SK-N-SH (cell line): Measurements from ENCODE around the gene JAK1. TPM values are rescaled to one million over a fixed set of nuclear protein-coding genes. Genes with fewer than 3 reads are reported as not detected.

Experiments
- CTCF ChIA-PET: fragments of 300-600, 350-600 bp; formaldehyde crosslinking; extraction: SDS; loops from one replicate; lab custom pipeline; 2021; lab: Yijun Ruan, JAX
- POLR2A ChIA-PET: fragments of 350-600 bp; sonication (Branson Sonifier 250); formaldehyde crosslinking; extraction: SDS; loops from one replicate; lab custom pipeline; 2020; ENCODE audit warnings: antibody characterized with exemption, inconsistent platforms; lab: Yijun Ruan, JAX
- DNase-seq: peaks from one replicate; pipeline ENCODE4 v3.0.0; 2012
- H2AFZ ChIP-seq: fragments of 200-600 bp; sonication (generic); 2 replicates; pipeline ENCODE4 v1.8.1; 2016; ENCODE audit warnings: antibody characterized with exemption, mild to moderate bottlenecking, low read depth
- H3F3A ChIP-seq: fragments of 200-600 bp; sonication (generic); replicated peaks from 2 replicates; pipeline ENCODE3; 2016; ENCODE audit warnings: antibody characterized with exemption, mild to moderate bottlenecking; ENCODE audit not compliant: insufficient read depth
- H3K27ac ChIP-seq, 2 experiments: fragments of 200-500 bp in 1 of 2; fragments of 200-600 bp in 1 of 2; sonication (Bioruptor generic) in 1 of 2; sonication (generic), shearing (Covaris generic) in 1 of 2; 2 replicates each; pipeline versions ENCODE4 v1.5.1 to v1.6.1; 2014 to 2016; ENCODE audit warnings: low read depth in 2 of 2, inconsistent platforms in 1 of 2, low read length in 1 of 2, mild to moderate bottlenecking in 1 of 2, mixed read lengths in 1 of 2
- H3K27me3 ChIP-seq: fragments of 200-600 bp; sonication (generic), shearing (Covaris generic); 2 replicates; pipeline ENCODE4 v1.6.1; 2016; ENCODE audit warnings: mixed run types; ENCODE audit not compliant: insufficient read depth
- H3K36me3 ChIP-seq, 2 experiments: fragments of 200-500 bp in 1 of 2; fragments of 200-600 bp in 1 of 2; sonication (Bioruptor generic) in 1 of 2; sonication (generic) in 1 of 2; replicated peaks in 1 of 2; 2 replicates each; pipeline versions ENCODE3 to v1.5.1; 2014 to 2016; ENCODE audit warnings: low read length in 1 of 2, mild to moderate bottlenecking in 1 of 2; ENCODE audit not compliant: insufficient read depth in 2 of 2, control insufficient read depth in 1 of 2
- H3K4me1 ChIP-seq, 2 experiments: fragments of 200-500 bp in 1 of 2; fragments of 200-600 bp in 1 of 2; sonication (Bioruptor generic) in 1 of 2; sonication (generic), shearing (Covaris generic) in 1 of 2; 2 replicates each; pipeline versions ENCODE4 v1.5.1 to v1.6.1; 2014 to 2016; ENCODE audit warnings: low read depth in 1 of 2, low read length in 1 of 2, mixed run types in 1 of 2; ENCODE audit not compliant: insufficient read depth in 2 of 2, control insufficient read depth in 1 of 2
- H3K4me2 ChIP-seq: fragments of 200-600 bp; sonication (generic), shearing (Covaris generic); 2 replicates; pipeline ENCODE4 v1.6.1; 2017; ENCODE audit warnings: mixed run types
- H3K4me3 ChIP-seq, 2 experiments: fragments of 200-500 bp in 1 of 2; fragments of 200-600 bp in 1 of 2; sonication (Bioruptor generic) in 1 of 2; sonication (generic), shearing (Covaris generic) in 1 of 2; 2 replicates each; pipeline versions ENCODE4 v1.5.1 to v1.8.1; 2014 to 2016; ENCODE audit warnings: low read depth in 2 of 2, inconsistent platforms in 1 of 2, low read length in 1 of 2, mild to moderate bottlenecking in 1 of 2, mixed read lengths in 1 of 2, moderate library complexity in 1 of 2
- H3K79me2 ChIP-seq: fragments of 200-600 bp; sonication (generic); 2 replicates; pipeline ENCODE4 v1.8.1; 2017; ENCODE audit warnings: mild to moderate bottlenecking; ENCODE audit not compliant: insufficient read depth
- H3K9ac ChIP-seq: fragments of 200-600 bp; sonication (generic); 2 replicates; pipeline ENCODE4 v1.6.1; 2017; ENCODE audit warnings: mixed run types
- H3K9me2 ChIP-seq: fragments of 200-600 bp; sonication (generic); 2 replicates; pipeline ENCODE4 v1.6.1; 2017; ENCODE audit warnings: mixed run types
- H3K9me3 ChIP-seq: fragments of 200-600 bp; sonication (generic); 2 replicates; pipeline ENCODE4 v1.6.1; 2017; ENCODE audit warnings: mixed run types, mild to moderate bottlenecking, moderate library complexity
- H4K20me1 ChIP-seq: fragments of 200-600 bp; sonication (generic); 2 replicates; pipeline ENCODE4 v1.6.1; 2017; ENCODE audit warnings: mild to moderate bottlenecking, mixed run types; ENCODE audit not compliant: insufficient read depth
- ELF1 ChIP-seq: IDR thresholded peaks from 2 replicates; pipeline ENCODE4 v1.4.0; 2012
- EZH2phosphoT487 ChIP-seq: fragments of 200-600 bp; sonication (generic); IDR thresholded peaks from 2 replicates; pipeline ENCODE4 v1.6.1; 2017; ENCODE audit warnings: low read depth, mixed run types, mild to moderate bottlenecking, antibody characterized with exemption, moderate library complexity, borderline replicate concordance
- FOSL2 ChIP-seq: IDR thresholded peaks from 2 replicates; pipeline ENCODE4 v1.4.0; 2012; ENCODE audit warnings: low read depth, mild to moderate bottlenecking, moderate library complexity, borderline replicate concordance
- FOXM1 ChIP-seq: IDR thresholded peaks from 2 replicates; pipeline ENCODE4 v1.4.0; 2012; ENCODE audit warnings: low read depth, mild to moderate bottlenecking
- NFIC ChIP-seq: IDR thresholded peaks from 2 replicates; pipeline ENCODE4 v1.4.0; 2012; ENCODE audit warnings: borderline replicate concordance
- NRF1 ChIP-seq: IDR thresholded peaks from 2 replicates; pipeline ENCODE4 v1.6.1; 2012; ENCODE audit warnings: low read depth, mild to moderate bottlenecking, low read length
- RAD21 ChIP-seq: IDR thresholded peaks from 2 replicates; pipeline ENCODE4 v1.6.1; 2012; ENCODE audit warnings: mild to moderate bottlenecking, low read length
- RCOR1 ChIP-seq: fragments of 150-350 bp; IDR thresholded peaks from 2 replicates; pipeline ENCODE4 v1.6.1; 2017; ENCODE audit warnings: antibody characterized with exemption, low read length
- RFX5 ChIP-seq: IDR thresholded peaks from 2 replicates; pipeline ENCODE4 v1.6.1; 2012; ENCODE audit warnings: mild to moderate bottlenecking, improper control_type of control experiment, low read length
- SMC3 ChIP-seq: IDR thresholded peaks from 2 replicates; pipeline ENCODE4 v1.6.1; 2012; ENCODE audit warnings: low read depth, low read length, improper control_type of control experiment
- TAF1 ChIP-seq: IDR thresholded peaks from 2 replicates; pipeline ENCODE4 v1.6.1; 2012; ENCODE audit warnings: low read depth, mild to moderate bottlenecking, low read length, moderate library complexity, borderline replicate concordance
- TCF12 ChIP-seq: IDR thresholded peaks from 2 replicates; pipeline ENCODE4 v1.4.0; 2012
- TEAD4 ChIP-seq: IDR thresholded peaks from 2 replicates; pipeline ENCODE4 v1.4.0; 2012; ENCODE audit warnings: mild to moderate bottlenecking, borderline replicate concordance; ENCODE audit not compliant: insufficient read depth
- USF1 ChIP-seq: IDR thresholded peaks from 2 replicates; pipeline ENCODE4 v1.4.0; 2012; ENCODE audit warnings: low read depth, borderline replicate concordance
- WGBS: methylation state at CpG from one replicate; pipeline ENCODE4 v1.1.6; 2017; ENCODE audit warnings: low lambda C conversion rate; 5-methylcytosine and 5-hydroxymethylcytosine counted together
- polyA plus RNA-seq, 3 experiments: library from polyadenylated mRNA; depleted of rRNA; stranded (reverse); fragments of >200 nt; gene quantifications; 2 replicates each; pipeline ENCODE4 v1.2.3, GENCODE V29; 2012
- TF ChIP-seq, protein P1 (sequence below): fragments of 150-350 bp; IDR thresholded peaks from 2 replicates; pipeline ENCODE4 v1.6.1; 2016; ENCODE audit warnings: mild to moderate bottlenecking, low read depth, low read length
- TF ChIP-seq, protein P2 (sequence below): IDR thresholded peaks from 2 replicates; pipeline ENCODE4 v1.4.0; 2012; ENCODE audit warnings: low read depth
- TF ChIP-seq, protein P3 (sequence below): IDR thresholded peaks from 2 replicates; pipeline ENCODE4 v1.6.1; 2012; ENCODE audit warnings: mild to moderate bottlenecking, low read depth, low read length, moderate library complexity
- TF ChIP-seq, protein P4 (sequence below): fragments of 200-600 bp; sonication (generic); IDR thresholded peaks from 2 replicates; pipeline ENCODE4 v1.6.1; 2017; ENCODE audit warnings: antibody characterized with exemption, mild to moderate bottlenecking, moderate library complexity

JAK1 gene
- polyA plus RNA-seq, 1 of the 3 experiments (the other 2 are of a cell fraction): 47.5 TPM

GRCh38 chr1:65009176-65009575, 42.8 kb upstream of the JAK1 start:
- Histone ChIP-seq H3K9ac (no peak overlapping the region), H3K4me2 (no peak overlapping the region), H3K9me2 (no peaks in the 10 kb centered on the region), H4K20me1 (no peaks in the 10 kb centered on the region), H3K27me3 (no peaks in the 10 kb centered on the region), H3K4me3 (no peak overlapping the region), H3K79me2 (no peaks in the 10 kb centered on the region), H3K9me3 (no peaks in the 10 kb centered on the region), H3F3A (no peaks in the 10 kb centered on the region), H3K4me1 (no peaks in the 10 kb centered on the region), H3K36me3 (no peaks in the 10 kb centered on the region), H2AFZ (no peak overlapping the region), H3K27ac (no peak overlapping the region)
- POLR2A ChIA-PET: no interaction called here
- TF ChIP-seq FOSL2 (no peak), RCOR1 (no peak), TAF1 (no peak), EZH2phosphoT487 (no peak), ELF1 (no peak), USF1 (no peak), RAD21 (no peak), NRF1 (no peak)
- CTCF ChIA-PET: no interaction called here
- no peak for DNase-seq
- WGBS: 33% methylated on average over 1 of the region's 1 CpG

- CTCF ChIA-PET: interaction anchor here (0.8 kb wide), 1 partner anchor 11 kb away, joined by 3 read pairs; no protein-coding TSS in a partner anchor
- Histone ChIP-seq H3K36me3 (no peaks in the 10 kb centered on the region), H3K4me3 (no peak overlapping the region)
- TF ChIP-seq, protein P1, sequence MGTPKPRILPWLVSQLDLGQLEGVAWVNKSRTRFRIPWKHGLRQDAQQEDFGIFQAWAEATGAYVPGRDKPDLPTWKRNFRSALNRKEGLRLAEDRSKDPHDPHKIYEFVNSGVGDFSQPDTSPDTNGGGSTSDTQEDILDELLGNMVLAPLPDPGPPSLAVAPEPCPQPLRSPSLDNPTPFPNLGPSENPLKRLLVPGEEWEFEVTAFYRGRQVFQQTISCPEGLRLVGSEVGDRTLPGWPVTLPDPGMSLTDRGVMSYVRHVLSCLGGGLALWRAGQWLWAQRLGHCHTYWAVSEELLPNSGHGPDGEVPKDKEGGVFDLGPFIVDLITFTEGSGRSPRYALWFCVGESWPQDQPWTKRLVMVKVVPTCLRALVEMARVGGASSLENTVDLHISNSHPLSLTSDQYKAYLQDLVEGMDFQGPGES: no peak
- no peak for TF ChIP-seq NFIC
- no peak for TF ChIP-seq RFX5
- TF ChIP-seq SMC3: no peak
- no peak for TF ChIP-seq FOSL2
- TF ChIP-seq, protein P2, sequence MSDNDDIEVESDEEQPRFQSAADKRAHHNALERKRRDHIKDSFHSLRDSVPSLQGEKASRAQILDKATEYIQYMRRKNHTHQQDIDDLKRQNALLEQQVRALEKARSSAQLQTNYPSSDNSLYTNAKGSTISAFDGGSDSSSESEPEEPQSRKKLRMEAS: no peak
- no peak for TF ChIP-seq ELF1
- TF ChIP-seq, protein P3, sequence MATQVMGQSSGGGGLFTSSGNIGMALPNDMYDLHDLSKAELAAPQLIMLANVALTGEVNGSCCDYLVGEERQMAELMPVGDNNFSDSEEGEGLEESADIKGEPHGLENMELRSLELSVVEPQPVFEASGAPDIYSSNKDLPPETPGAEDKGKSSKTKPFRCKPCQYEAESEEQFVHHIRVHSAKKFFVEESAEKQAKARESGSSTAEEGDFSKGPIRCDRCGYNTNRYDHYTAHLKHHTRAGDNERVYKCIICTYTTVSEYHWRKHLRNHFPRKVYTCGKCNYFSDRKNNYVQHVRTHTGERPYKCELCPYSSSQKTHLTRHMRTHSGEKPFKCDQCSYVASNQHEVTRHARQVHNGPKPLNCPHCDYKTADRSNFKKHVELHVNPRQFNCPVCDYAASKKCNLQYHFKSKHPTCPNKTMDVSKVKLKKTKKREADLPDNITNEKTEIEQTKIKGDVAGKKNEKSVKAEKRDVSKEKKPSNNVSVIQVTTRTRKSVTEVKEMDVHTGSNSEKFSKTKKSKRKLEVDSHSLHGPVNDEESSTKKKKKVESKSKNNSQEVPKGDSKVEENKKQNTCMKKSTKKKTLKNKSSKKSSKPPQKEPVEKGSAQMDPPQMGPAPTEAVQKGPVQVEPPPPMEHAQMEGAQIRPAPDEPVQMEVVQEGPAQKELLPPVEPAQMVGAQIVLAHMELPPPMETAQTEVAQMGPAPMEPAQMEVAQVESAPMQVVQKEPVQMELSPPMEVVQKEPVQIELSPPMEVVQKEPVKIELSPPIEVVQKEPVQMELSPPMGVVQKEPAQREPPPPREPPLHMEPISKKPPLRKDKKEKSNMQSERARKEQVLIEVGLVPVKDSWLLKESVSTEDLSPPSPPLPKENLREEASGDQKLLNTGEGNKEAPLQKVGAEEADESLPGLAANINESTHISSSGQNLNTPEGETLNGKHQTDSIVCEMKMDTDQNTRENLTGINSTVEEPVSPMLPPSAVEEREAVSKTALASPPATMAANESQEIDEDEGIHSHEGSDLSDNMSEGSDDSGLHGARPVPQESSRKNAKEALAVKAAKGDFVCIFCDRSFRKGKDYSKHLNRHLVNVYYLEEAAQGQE: no peak
- TF ChIP-seq EZH2phosphoT487: no peak
- no peak for TF ChIP-seq RAD21
- TF ChIP-seq, protein P4, sequence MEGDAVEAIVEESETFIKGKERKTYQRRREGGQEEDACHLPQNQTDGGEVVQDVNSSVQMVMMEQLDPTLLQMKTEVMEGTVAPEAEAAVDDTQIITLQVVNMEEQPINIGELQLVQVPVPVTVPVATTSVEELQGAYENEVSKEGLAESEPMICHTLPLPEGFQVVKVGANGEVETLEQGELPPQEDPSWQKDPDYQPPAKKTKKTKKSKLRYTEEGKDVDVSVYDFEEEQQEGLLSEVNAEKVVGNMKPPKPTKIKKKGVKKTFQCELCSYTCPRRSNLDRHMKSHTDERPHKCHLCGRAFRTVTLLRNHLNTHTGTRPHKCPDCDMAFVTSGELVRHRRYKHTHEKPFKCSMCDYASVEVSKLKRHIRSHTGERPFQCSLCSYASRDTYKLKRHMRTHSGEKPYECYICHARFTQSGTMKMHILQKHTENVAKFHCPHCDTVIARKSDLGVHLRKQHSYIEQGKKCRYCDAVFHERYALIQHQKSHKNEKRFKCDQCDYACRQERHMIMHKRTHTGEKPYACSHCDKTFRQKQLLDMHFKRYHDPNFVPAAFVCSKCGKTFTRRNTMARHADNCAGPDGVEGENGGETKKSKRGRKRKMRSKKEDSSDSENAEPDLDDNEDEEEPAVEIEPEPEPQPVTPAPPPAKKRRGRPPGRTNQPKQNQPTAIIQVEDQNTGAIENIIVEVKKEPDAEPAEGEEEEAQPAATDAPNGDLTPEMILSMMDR: no peak
- TF ChIP-seq FOXM1: no peak
- TF ChIP-seq TEAD4: no peak
- no peak for TF ChIP-seq TCF12
- TF ChIP-seq, all 33 proteins: peak for 0
- H3K27ac ChIP-seq: no peak overlapping the region
- no peaks in the 10 kb centered on the region for H4K20me1 ChIP-seq
- no peaks in the 10 kb centered on the region for H3K9me2 ChIP-seq
- no peak overlapping the region for H2AFZ ChIP-seq
- no peak overlapping the region for H3K4me2 ChIP-seq
- H3K27me3 ChIP-seq: no peaks in the 10 kb centered on the region
- H3K4me1 ChIP-seq: no peaks in the 10 kb centered on the region
- DNase-seq: no peak
- H3F3A ChIP-seq: no peaks in the 10 kb centered on the region
- no peaks in the 10 kb centered on the region for H3K79me2 ChIP-seq
- POLR2A ChIA-PET: no interaction called here
- H3K9me3 ChIP-seq: no peaks in the 10 kb centered on the region
- 74% methylated on average over 2 of the region's 2 CpGs for WGBS
- H3K9ac ChIP-seq: no peak overlapping the region
Measured at GRCh38 chr1:65006806-65007205, 40.5 kb upstream of the JAK1 start.
